ENCODE results near the gene ENPP4. TPM values are rescaled to one million over a fixed set of nuclear protein-coding genes. Genes with fewer than 3 reads are reported as not detected.
A peak's percentile ranks its signal among the peaks of the same experiment; 100 is the strongest.
"Not testable (repeated sequence)": the region's sequence is repeated elsewhere in the genome, so short reads cannot be mapped to it uniquely, and the experiment has no call there.

The ENPP4 gene
- total RNA-seq, 1 donor, result 0.99 TPM

DNA sequence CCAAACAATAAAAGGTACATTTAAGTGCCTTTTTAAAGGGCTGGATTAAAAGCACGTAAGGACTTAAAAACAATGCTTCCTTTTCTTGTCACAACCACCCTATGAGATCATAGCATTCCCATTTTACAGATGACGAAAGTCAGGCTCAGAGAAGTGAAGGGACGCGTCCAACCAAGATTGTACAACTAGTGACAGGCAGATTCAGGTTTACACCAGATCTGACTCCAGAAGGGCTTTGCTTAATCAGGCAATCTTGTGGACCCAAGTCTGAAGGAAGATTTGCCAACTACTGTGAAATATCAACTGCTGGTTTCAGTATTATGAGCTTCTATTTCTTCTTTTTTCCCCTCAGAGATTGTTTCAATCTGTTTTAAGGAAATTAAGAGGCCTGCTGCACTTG lies 877 bp downstream of the ENPP4 start:
- TF ChIP-seq, protein P1, sequence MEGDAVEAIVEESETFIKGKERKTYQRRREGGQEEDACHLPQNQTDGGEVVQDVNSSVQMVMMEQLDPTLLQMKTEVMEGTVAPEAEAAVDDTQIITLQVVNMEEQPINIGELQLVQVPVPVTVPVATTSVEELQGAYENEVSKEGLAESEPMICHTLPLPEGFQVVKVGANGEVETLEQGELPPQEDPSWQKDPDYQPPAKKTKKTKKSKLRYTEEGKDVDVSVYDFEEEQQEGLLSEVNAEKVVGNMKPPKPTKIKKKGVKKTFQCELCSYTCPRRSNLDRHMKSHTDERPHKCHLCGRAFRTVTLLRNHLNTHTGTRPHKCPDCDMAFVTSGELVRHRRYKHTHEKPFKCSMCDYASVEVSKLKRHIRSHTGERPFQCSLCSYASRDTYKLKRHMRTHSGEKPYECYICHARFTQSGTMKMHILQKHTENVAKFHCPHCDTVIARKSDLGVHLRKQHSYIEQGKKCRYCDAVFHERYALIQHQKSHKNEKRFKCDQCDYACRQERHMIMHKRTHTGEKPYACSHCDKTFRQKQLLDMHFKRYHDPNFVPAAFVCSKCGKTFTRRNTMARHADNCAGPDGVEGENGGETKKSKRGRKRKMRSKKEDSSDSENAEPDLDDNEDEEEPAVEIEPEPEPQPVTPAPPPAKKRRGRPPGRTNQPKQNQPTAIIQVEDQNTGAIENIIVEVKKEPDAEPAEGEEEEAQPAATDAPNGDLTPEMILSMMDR (IDR thresholded peaks at IDR 0.05; ENCODE audit: insufficient read depth, low read length), result no peak
- peak overlapping the region; percentile 0 for H3K4me3 ChIP-seq (ENCODE audit: low read depth, low read length)
- peak; percentile 3 for DNase-seq (ENCODE audit: low read depth)

DNA sequence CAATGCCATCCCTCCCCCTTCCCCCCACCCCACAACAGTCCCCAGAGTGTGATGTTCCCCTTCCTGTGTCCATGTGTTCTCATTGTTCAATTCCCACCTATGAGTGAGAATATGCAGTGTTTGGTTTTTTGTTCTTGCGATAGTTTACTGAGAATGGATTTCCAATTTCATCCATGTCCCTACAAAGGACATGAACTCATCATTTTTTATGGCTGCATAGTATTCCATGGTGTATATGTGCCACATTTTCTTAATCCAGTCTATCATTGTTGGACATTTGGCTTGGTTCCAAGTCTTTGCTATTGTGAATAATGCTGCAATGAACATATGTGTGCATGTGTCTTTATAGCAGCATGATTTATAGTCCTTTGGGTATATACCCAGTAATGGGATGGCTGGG lies 1.5 kb downstream of the ENPP4 start:
- not testable (repeated sequence) for H3K4me3 ChIP-seq (ENCODE audit: low read depth, low read length); DNase-seq (ENCODE audit: low read depth)

DNA sequence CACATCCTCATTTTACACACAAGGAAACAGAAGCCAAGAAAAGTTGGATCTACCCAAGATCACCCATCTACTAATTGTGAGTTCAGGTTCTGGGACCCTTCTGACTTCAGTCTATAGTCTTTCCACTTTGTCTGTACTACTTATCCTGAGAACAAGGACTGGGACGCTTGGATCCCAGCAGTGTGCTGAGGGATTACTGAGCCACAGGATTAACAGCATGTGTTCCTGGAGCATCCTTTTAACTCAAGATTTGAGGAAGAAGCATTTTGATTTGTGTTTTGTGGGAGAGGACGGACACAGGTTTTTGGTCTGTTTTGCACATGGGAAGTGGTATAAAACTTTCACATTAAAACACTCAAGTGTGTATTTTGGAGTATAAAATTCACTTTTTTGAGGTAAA lies 4.4 kb downstream of the ENPP4 start:
- TF ChIP-seq, protein P1 (IDR thresholded peaks at IDR 0.05; ENCODE audit: insufficient read depth, low read length), result no peak
- no peak overlapping the region for H3K4me3 ChIP-seq (ENCODE audit: low read depth, low read length)
- DNase-seq (ENCODE audit: low read depth), result no peak

DNA sequence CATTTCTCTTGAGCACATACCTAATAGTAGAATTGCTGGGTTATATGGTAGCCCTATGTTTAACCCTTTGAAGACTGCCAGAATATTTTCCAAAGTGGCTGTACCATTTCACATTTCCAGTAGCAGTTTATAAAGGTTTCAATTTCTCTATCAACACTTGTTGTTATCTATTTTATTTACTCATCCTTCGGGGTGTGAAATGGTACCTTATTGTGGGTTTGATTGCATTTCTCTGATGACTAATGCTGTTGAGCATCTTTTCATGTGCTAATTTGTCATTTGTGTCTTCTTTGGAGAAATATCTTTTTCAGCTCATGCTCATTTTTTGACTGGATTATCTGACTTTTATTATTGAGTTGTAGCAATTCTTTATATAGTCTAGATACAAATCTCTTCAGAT lies 5.4 kb downstream of the ENPP4 start:
- H3K4me3 ChIP-seq (ENCODE audit: low read depth, low read length), result no peak overlapping the region
- TF ChIP-seq, protein P1 (IDR thresholded peaks at IDR 0.05; ENCODE audit: insufficient read depth, low read length), result no peak
- no peak for DNase-seq (ENCODE audit: low read depth)

DNA sequence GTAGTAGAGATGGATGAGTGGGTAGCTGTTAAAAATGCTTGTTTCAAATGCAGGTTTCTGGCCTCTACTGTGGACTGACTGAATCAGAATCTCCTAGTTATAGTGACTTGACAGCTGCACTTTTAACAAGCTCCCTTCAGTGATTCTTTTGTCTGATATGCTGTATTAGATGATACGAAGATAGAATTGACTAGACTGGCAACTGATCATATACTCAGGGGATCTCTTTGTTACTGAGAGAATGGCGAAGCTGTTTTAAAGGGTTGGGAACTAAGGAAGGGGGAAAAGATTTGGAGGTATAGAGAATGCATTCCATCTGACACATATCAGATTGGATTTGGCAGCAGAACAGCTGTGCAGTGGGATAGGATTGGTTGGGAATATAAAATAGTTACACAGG lies 7.0 kb downstream of the ENPP4 start:
- no peak for DNase-seq (ENCODE audit: low read depth)
- H3K4me3 ChIP-seq (ENCODE audit: low read depth, low read length), result no peak overlapping the region
- TF ChIP-seq, protein P1 (IDR thresholded peaks at IDR 0.05; ENCODE audit: insufficient read depth, low read length), result no peak

DNA sequence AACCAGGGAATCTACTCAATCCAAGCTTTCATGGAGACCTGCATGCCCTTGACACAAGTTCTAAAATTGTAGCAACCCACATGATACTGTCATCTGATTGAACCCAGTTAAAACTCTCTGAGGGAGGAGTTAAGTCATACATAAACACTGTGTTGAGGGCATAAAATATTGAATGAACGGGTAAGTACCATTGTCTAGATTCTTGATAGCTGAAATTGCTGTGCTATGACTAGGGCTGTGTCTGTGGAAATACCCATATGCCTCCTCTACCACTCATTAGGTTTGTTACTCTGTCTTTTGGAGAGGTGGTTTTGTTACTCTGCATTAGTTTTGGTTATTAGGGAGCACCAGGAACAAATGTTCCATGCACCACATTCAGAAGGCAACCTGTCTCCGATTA lies 7.6 kb downstream of the ENPP4 start:
- no peak overlapping the region for H3K4me3 ChIP-seq (ENCODE audit: low read depth, low read length)
- no peak for DNase-seq (ENCODE audit: low read depth)
- TF ChIP-seq, protein P1 (IDR thresholded peaks at IDR 0.05; ENCODE audit: insufficient read depth, low read length), result no peak

DNA sequence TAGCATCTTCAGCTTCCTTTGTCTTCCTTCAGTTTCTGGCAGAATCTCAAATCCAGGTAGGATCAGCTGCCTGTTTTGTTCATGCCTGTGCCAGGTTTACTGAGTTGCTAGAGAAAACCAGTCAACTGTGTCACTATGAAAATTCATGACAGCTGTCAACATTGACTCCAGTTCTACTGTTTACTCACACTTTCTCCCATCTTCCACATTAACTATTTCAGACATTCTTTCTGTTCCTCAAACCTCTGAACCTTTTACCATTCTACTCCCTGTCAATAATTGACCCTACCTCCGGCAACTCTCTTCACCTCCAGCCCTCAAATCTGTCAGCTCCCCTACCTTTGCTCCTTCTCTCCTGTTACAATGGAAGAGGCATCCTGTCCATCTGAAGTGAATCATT lies 8.5 kb downstream of the ENPP4 start:
- no peak for DNase-seq (ENCODE audit: low read depth)
- no peak overlapping the region for H3K4me3 ChIP-seq (ENCODE audit: low read depth, low read length)
- TF ChIP-seq, protein P1 (IDR thresholded peaks at IDR 0.05; ENCODE audit: insufficient read depth, low read length), result no peak

Data from fibroblast of the aortic adventitia (primary cell).